ENCODE results near the gene ATL2.

ATL2 gene

DNA sequence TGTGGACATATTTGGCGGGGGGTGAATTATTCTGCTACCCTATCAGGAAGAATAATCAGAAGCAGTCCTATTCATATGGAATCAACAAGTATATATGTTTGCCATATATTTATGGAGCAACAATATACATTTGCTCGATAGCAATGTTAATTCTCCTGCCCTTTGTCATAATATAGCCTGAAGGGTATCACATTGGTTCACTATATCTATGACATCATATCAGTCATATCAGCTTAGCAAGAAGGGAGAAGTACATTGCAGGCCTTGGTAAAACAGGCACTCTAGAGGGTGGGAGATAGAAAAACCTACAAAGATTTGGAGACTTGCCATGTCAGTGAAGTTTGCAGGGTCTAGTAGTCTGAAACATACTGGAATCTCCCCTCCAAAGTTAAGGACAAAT lies 128.4 kb downstream of the ATL2 start:
- no peak for DNase-seq (ENCODE audit: low read depth)

GRCh38 chr2:38248255-38248654 lies 128.8 kb downstream of the ATL2 start:
- no peak for DNase-seq (ENCODE audit: low read depth)

DNA sequence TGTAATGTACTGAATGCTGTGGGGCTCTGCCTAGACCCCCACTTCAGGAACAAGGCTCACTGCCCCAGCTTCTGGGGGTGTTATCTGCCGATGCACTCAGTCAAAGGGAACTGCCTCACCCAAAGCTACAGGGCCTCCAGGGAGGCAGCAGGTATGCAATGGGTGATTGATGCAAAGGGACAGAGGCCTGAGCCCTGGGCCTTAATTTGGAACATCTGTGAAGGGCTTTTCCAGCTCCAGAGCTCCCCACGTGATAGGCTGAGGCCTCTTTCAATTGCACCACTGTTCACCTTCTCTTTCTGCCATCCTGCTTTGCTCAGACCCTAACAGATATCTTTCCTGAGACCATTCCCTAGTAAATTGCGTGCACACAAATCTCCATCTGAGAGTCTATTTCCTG lies 131.0 kb downstream of the ATL2 start:
- DNase-seq (ENCODE audit: low read depth): no peak

DNA sequence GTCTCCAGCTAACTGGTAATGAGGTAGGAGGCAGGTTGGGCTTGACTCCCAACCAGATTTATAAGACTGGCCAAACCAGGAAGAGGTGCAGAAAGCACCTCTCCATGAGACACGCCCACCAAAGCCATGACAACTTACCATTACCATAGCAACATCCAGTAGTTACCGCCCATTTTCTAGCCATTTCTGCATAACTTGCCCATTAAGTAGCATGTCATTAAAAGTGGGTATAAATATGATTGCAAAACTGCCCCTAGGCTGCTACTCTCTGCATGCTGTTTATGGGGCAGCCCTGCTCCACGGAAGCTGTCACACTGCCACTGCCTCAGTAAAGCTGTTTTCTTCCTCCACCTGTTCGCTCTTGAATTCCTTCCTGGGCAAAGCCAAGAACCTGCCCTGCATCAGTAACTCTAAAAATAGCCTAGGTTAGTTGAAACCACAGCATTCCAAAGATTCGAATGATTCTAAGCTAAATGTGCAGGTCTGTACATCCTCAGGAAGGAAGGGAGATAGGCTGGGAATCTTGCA lies 131.9 kb downstream of the ATL2 start:
- DNase-seq (ENCODE audit: low read depth): no peak

DNA sequence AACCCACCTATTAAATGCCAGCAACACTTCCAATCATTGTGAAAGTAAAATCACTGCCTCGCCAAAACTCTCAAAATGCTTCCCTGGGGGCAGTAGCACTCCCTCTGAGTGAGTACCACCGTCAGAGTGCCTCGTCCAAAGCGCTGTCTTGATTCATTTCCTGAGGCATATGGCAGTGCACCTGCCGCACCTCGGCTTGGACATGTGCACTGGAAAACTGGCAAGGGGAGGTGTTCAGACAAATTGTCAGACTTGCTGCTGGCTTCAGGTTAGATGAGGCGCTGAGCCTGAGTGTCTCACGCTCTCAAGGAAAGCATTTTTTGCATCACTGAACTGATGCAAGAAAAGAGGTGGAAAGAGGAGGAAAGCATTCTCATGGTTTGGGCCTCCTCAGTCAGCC lies 132.8 kb downstream of the ATL2 start:
- DNase-seq (ENCODE audit: low read depth): no peak
